Measurements from ENCODE around the gene NRP2.

- no peak for TF ChIP-seq CREB5 (CRISPR knock-in tag; IDR thresholded peaks at IDR 0.05; ENCODE audit: low read depth)
- no peak for TF ChIP-seq SNAI2 (CRISPR knock-in tag; IDR thresholded peaks at IDR 0.05)
- no peak for TF ChIP-seq ESRRG (CRISPR knock-in tag; IDR thresholded peaks at IDR 0.05)
- TF ChIP-seq RARB (CRISPR knock-in tag; IDR thresholded peaks at IDR 0.05): no peak
- no peak for TF ChIP-seq ZC3H10 (CRISPR knock-in tag; IDR thresholded peaks at IDR 0.05)
- no peak for TF ChIP-seq PPARA (CRISPR knock-in tag; IDR thresholded peaks at IDR 0.05; ENCODE audit: borderline replicate concordance)
- TF ChIP-seq PATZ1 (CRISPR knock-in tag; IDR thresholded peaks at IDR 0.05; ENCODE audit: borderline replicate concordance): no peak
- TF ChIP-seq ZNF8 (CRISPR knock-in tag; IDR thresholded peaks at IDR 0.05): no peak
- no peak for TF ChIP-seq GLIS3 (CRISPR knock-in tag; IDR thresholded peaks at IDR 0.05)
- no peak for TF ChIP-seq TOX (CRISPR knock-in tag; IDR thresholded peaks at IDR 0.05; ENCODE audit: borderline replicate concordance)
- TF ChIP-seq ZFP3 (CRISPR knock-in tag; IDR thresholded peaks at IDR 0.05): no peak
- no peak for TF ChIP-seq TCF4 (CRISPR knock-in tag; IDR thresholded peaks at IDR 0.05; ENCODE audit: borderline replicate concordance)
- TF ChIP-seq BACH2 (CRISPR knock-in tag; IDR thresholded peaks at IDR 0.05; ENCODE audit: borderline replicate concordance): no peak
- TF ChIP-seq ZNF70 (CRISPR knock-in tag; IDR thresholded peaks at IDR 0.05): no peak
Observed at GRCh38 chr2:205728366-205728765, 46.1 kb downstream of the NRP2 start.
